H1 (cell line): ENCODE measurements around the gene NOL8. TPM values are rescaled to one million over a fixed set of nuclear protein-coding genes. Genes with fewer than 3 reads are reported as not detected.

Source experiments
- CTCF ChIA-PET: fragments of 300-600 bp; sonication (Branson Sonifier 250); formaldehyde crosslinking; loops from one replicate; lab custom pipeline; 2021; ENCODE audit not compliant: partially characterized antibody; lab: Charles Lee
- POLR2A ChIA-PET: fragments of 300-600 bp; sonication (Branson Sonifier 250); formaldehyde crosslinking; loops from one replicate; lab custom pipeline; 2021; ENCODE audit warnings: inconsistent platforms; ENCODE audit not compliant: partially characterized antibody; lab: Charles Lee
- DNase-seq, 2 experiments: peaks; one replicate each; pipeline versions ENCODE4 v3.0.0 to v3.0.0-alpha.2; 2010 to 2022; ENCODE audit warnings: low spot score in 2 of 2, low read depth in 1 of 2, mixed read lengths in 1 of 2
- FAIRE-seq: peaks from 2 replicates; lab custom pipeline; 2011; peaks lifted over from hg19 to GRCh38; lab: Jason Lieb, UNC
- H2AFZ ChIP-seq: 2 replicates; pipeline ENCODE4 v1.8.1; 2012; ENCODE audit warnings: low read length, inconsistent platforms
- H2AK5ac ChIP-seq: 2 replicates; pipeline ENCODE4 v1.6.1; 2013; ENCODE audit warnings: low read depth, low read length
- H2BK120ac ChIP-seq: replicated peaks from 2 replicates; pipeline ENCODE3; 2013; ENCODE audit warnings: low read depth, low read length, inconsistent platforms
- H2BK12ac ChIP-seq: 2 replicates; pipeline ENCODE4 v1.6.1; 2013; ENCODE audit warnings: low read depth, low read length
- H2BK15ac ChIP-seq: 2 replicates; pipeline ENCODE4 v1.6.1; 2013; ENCODE audit warnings: low read length
- H2BK20ac ChIP-seq: 2 replicates; pipeline ENCODE4 v1.6.1; 2013; ENCODE audit warnings: low read length
- H2BK5ac ChIP-seq: 2 replicates; pipeline ENCODE4 v1.6.1; 2013; ENCODE audit warnings: low read depth, low read length
- H3K14ac ChIP-seq: 2 replicates; pipeline ENCODE4 v1.6.1; 2013; ENCODE audit warnings: inconsistent platforms; ENCODE audit not compliant: insufficient read length
- H3K18ac ChIP-seq: 2 replicates; pipeline ENCODE4 v1.6.1; 2013; ENCODE audit warnings: low read length; ENCODE audit errors: extremely low read depth
- H3K23ac ChIP-seq: 2 replicates; pipeline ENCODE4 v1.6.1; 2013; ENCODE audit warnings: inconsistent platforms; ENCODE audit not compliant: insufficient read length
- H3K23me2 ChIP-seq: 2 replicates; pipeline ENCODE4 v1.6.1; 2013; ENCODE audit warnings: low read depth, low read length
- H3K27ac ChIP-seq: 2 replicates; pipeline ENCODE4 v1.6.1; 2011; ENCODE audit warnings: low read depth, low read length, inconsistent platforms
- H3K27me3 ChIP-seq, 4 experiments: replicated peaks in 1 of 4; 1 replicate in 1 of 4; 2 replicates in 3 of 4; pipeline versions ENCODE4 v1.6.1 to v1.8.1; 2011 to 2013; ENCODE audit warnings: low read length in 3 of 4, mild to moderate bottlenecking in 3 of 4, inconsistent platforms in 2 of 4, mixed read lengths in 2 of 4, moderate library complexity in 1 of 4; ENCODE audit not compliant: control insufficient read depth in 3 of 4, insufficient read depth in 3 of 4; ENCODE audit errors: extremely low read depth in 1 of 4
- H3K36me3 ChIP-seq, 4 experiments: 2 replicates each; pipeline versions ENCODE4 v1.6.1 to v1.8.1; 2011 to 2013; ENCODE audit warnings: mild to moderate bottlenecking in 4 of 4, low read length in 3 of 4, moderate library complexity in 2 of 4, control low read depth in 1 of 4, inconsistent platforms in 1 of 4; ENCODE audit not compliant: insufficient read depth in 4 of 4, control insufficient read depth in 2 of 4
- H3K4ac ChIP-seq: replicated peaks from 2 replicates; pipeline ENCODE3; 2013; ENCODE audit warnings: low read length, low read depth, mixed read lengths, inconsistent platforms; ENCODE audit not compliant: insufficient read length
- H3K4me1 ChIP-seq, 4 experiments: replicated peaks in 1 of 4; 1 replicate in 1 of 4; 2 replicates in 3 of 4; pipeline versions ENCODE4 v1.6.1 to v1.8.1; 2011 to 2013; ENCODE audit warnings: low read length in 3 of 4, inconsistent platforms in 2 of 4, mixed read lengths in 1 of 4; ENCODE audit not compliant: insufficient read depth in 4 of 4, control insufficient read depth in 3 of 4
- H3K4me2 ChIP-seq, 2 experiments: 2 replicates each; pipeline versions ENCODE4 v1.6.1 to v1.8.1; 2011 to 2013; ENCODE audit warnings: low read depth in 2 of 2, low read length in 2 of 2, control low read depth in 1 of 2, inconsistent platforms in 1 of 2, mild to moderate bottlenecking in 1 of 2; ENCODE audit not compliant: insufficient read depth in 1 of 2
- H3K4me3 ChIP-seq, 4 experiments: fragments of 200-600, 300-600 bp in 1 of 4; sonication (generic), shearing (Covaris generic), sonication (Bioruptor Twin) in 1 of 4; 2 replicates each; pipeline versions ENCODE4 v1.5.1 to v1.8.1; 2011 to 2016; ENCODE audit warnings: low read length in 4 of 4, low read depth in 3 of 4, control low read depth in 2 of 4, inconsistent platforms in 2 of 4, mild to moderate bottlenecking in 2 of 4, mixed read lengths in 1 of 4, moderate library complexity in 1 of 4; ENCODE audit not compliant: insufficient read depth in 2 of 4; ENCODE audit errors: extremely low read depth in 1 of 4
- H3K56ac ChIP-seq: replicated peaks from 2 replicates; pipeline ENCODE3; 2013; ENCODE audit warnings: low read depth, mild to moderate bottlenecking, mixed read lengths, low read length, inconsistent platforms; ENCODE audit not compliant: insufficient read length
- H3K79me1 ChIP-seq: 2 replicates; pipeline ENCODE4 v1.6.1; 2013; ENCODE audit warnings: low read depth, low read length, control low read depth
- H3K79me2 ChIP-seq, 2 experiments: 2 replicates each; pipeline versions ENCODE4 v1.6.1 to v1.8.1; 2012 to 2013; ENCODE audit warnings: low read length in 2 of 2, mild to moderate bottlenecking in 2 of 2, inconsistent platforms in 1 of 2; ENCODE audit not compliant: insufficient read depth in 2 of 2, control insufficient read depth in 1 of 2
- H3K9ac ChIP-seq, 4 experiments: replicated peaks in 1 of 4; 1 replicate in 1 of 4; 2 replicates in 3 of 4; pipeline versions ENCODE4 v1.6.1 to v1.8.1; 2011 to 2013; ENCODE audit warnings: low read depth in 3 of 4, low read length in 3 of 4, control low read depth in 2 of 4, mild to moderate bottlenecking in 2 of 4, moderate library complexity in 2 of 4, inconsistent platforms in 1 of 4; ENCODE audit errors: extremely low read depth in 1 of 4
- H3K9me3 ChIP-seq, 2 experiments: 2 replicates each; pipeline versions ENCODE4 v1.6.1 to v1.8.1; 2012 to 2013; ENCODE audit warnings: mild to moderate bottlenecking in 2 of 2, moderate library complexity in 2 of 2, control low read depth in 1 of 2, inconsistent platforms in 1 of 2, low read depth in 1 of 2, low read length in 1 of 2, mixed read lengths in 1 of 2; ENCODE audit not compliant: insufficient read depth in 2 of 2
- H4K20me1 ChIP-seq, 2 experiments: replicated peaks in 1 of 2; 2 replicates each; pipeline versions ENCODE3 to v1.8.1; 2011 to 2013; ENCODE audit warnings: inconsistent platforms in 2 of 2, low read length in 2 of 2, mild to moderate bottlenecking in 1 of 2; ENCODE audit not compliant: insufficient read depth in 2 of 2, control insufficient read depth in 1 of 2
- H4K5ac ChIP-seq: 2 replicates; pipeline ENCODE4 v1.6.1; 2013; ENCODE audit warnings: low read length, low read depth, mixed read lengths, inconsistent platforms; ENCODE audit not compliant: insufficient read length
- H4K8ac ChIP-seq: 2 replicates; pipeline ENCODE4 v1.8.0; 2013; ENCODE audit warnings: mild to moderate bottlenecking, moderate library complexity, low read length, inconsistent platforms; ENCODE audit not compliant: insufficient read depth; ENCODE audit errors: extremely low read depth
- H4K91ac ChIP-seq: replicated peaks from 2 replicates; pipeline ENCODE3; 2013; ENCODE audit warnings: low read length, mixed read lengths, inconsistent platforms; ENCODE audit not compliant: insufficient read length
- HDAC2 ChIP-seq, 2 experiments: fragments of 300-600 bp in 1 of 2; sonication (generic) in 1 of 2; IDR thresholded peaks; 2 replicates each; pipeline ENCODE4 v1.6.1; 2011 to 2012; ENCODE audit warnings: low read depth in 2 of 2, low read length in 2 of 2, mild to moderate bottlenecking in 2 of 2, moderate library complexity in 2 of 2, borderline replicate concordance in 1 of 2, inconsistent platforms in 1 of 2
- KDM4A ChIP-seq: IDR thresholded peaks from one replicate; pipeline ENCODE4 v1.7.1; 2012; ENCODE audit warnings: low read depth, mild to moderate bottlenecking, moderate library complexity, low read length, inconsistent platforms; ENCODE audit not compliant: severe bottlenecking
- PHF8 ChIP-seq: fragments of 200-600 bp; sonication (generic); conservative IDR thresholded peaks from 2 replicates; pipeline ENCODE4 v1.7.1; 2012; ENCODE audit warnings: low read depth, mild to moderate bottlenecking, inconsistent platforms, low read length, moderate library complexity
- SIN3A ChIP-seq, 2 experiments: IDR thresholded peaks in 1 of 2; conservative IDR thresholded peaks in 1 of 2; 2 replicates each; pipeline ENCODE4 v1.6.1; 2011 to 2012; ENCODE audit warnings: low read length in 2 of 2, improper control_type of control experiment in 1 of 2, low read depth in 1 of 2, mild to moderate bottlenecking in 1 of 2
- SRF ChIP-seq: IDR thresholded peaks from 2 replicates; pipeline ENCODE4 v1.6.1; 2011; ENCODE audit warnings: mild to moderate bottlenecking, low read depth, low read length, moderate library complexity
- WGBS, 2 experiments: shearing (Covaris generic) in 1 of 2; methylation state at CpG; one replicate each; pipeline versions ENCODE4 v1.1.6 to v1.1.7; 2013 to 2015; ENCODE audit warnings: low lambda C conversion rate in 2 of 2, mixed read lengths in 2 of 2, inconsistent platforms in 1 of 2, low coverage in 1 of 2, missing lambda C conversion rate in 1 of 2; ENCODE audit not compliant: insufficient replicate concordance in 2 of 2, insufficient coverage in 1 of 2, insufficient read length in 1 of 2; ENCODE audit errors: extremely low coverage in 1 of 2, missing lambda C conversion rate in 1 of 2; 5-methylcytosine and 5-hydroxymethylcytosine counted together
- polyA plus RNA-seq, 7 experiments: library from polyadenylated mRNA; depleted of rRNA in 3 of 7; stranded (reverse) in 5 of 7; unstranded in 2 of 7; fragments of >200 nt in 5 of 7; fragments of 200-250 nt in 2 of 7; gene quantifications; 1 replicate in 5 of 7; 2 replicates in 1 of 7; 4 replicates in 1 of 7; pipeline versions ENCODE4 v1.2.1 to v1.2.3, GENCODE V29; 2011 to 2013; ENCODE audit warnings: missing spikeins in 2 of 7, mixed read lengths in 2 of 7
- total RNA-seq: library from RNA; stranded (reverse); fragmentation: NEBNext Ultra II Directional; extraction: Animal tissue kit (Norgen Biotek cat#: 25700); gene quantifications from 2 replicates; pipeline ENCODE4 v1.2.1, GENCODE V29; 2021

NOL8 gene
- total and polyA plus RNA-seq, 2 of the 8 experiments (the other 6 are each of a cell fraction or from before 2014, with no cell fraction given) = 6.2 to 30.4 TPM

GRCh38 chr9:92325991-92326500, 896 bp upstream of the NOL8 start:
- Histone ChIP-seq H3K4me2 (peak overlapping the region; percentile 80 to 87), H2BK12ac (no peak overlapping the region; the same call in 1 of the 2 replicates), H3K14ac (no peak overlapping the region), H3K27me3 (no peaks in the 10 kb centered on the region), H3K79me2 (peaks cover 0 to 14% of the 10 kb centered on the region in 2 experiments; a peak in 2 of 4 replicates), H4K20me1 (peaks cover 1 to 2% of the 10 kb centered on the region in 2 experiments), H3K23ac (no peak overlapping the region), H2AK5ac (no peak overlapping the region), H3K4me3 (peak overlapping the region; percentile 70 to 97 (median 92)), H2BK15ac (no peak overlapping the region), H3K9me3 (no peaks in the 10 kb centered on the region), H2BK20ac (no peak overlapping the region), H3K27ac (peak overlapping the region; percentile 97; the same call in 1 of the 2 replicates), H3K36me3 (peaks cover 4 to 21% (median 7%) of the 10 kb centered on the region in 4 experiments; a peak in 5 of 8 replicates), H3K4me1 (peaks cover 0 to 4% (median under 1%) of the 10 kb centered on the region in 4 experiments; a peak in 1 of 7 replicates), H3K23me2 (peaks cover 7% of the 10 kb centered on the region), H3K79me1 (peaks cover 2% of the 10 kb centered on the region), H2AFZ (peak overlapping the region; percentile 100), H3K18ac (peak overlapping the region; percentile 99; the same call in 1 of the 2 replicates), H2BK120ac (no peak overlapping the region), H4K8ac (peak overlapping the region; percentile 22; the same call in 1 of the 2 replicates), H4K5ac (no peak overlapping the region), H4K91ac (no peak overlapping the region), H2BK5ac (peak overlapping the region; percentile 99), H3K56ac (no peak overlapping the region), H3K4ac (no peak overlapping the region), H3K9ac (peak overlapping the region; percentile 52 to 99 (median 84); a peak in 6 of 7 replicates)
- FAIRE-seq (no peak), DNase-seq (no peak)
- 9% methylated on average over 30 of the region's 30 CpGs; no CpG with 5 or more reads in 1 of the 2 experiments for WGBS, 2 experiments
- POLR2A ChIA-PET = interaction anchor here (0.7 to 3.1 kb wide), 15 partner anchors 8 to 344 kb away, joined by 3 to 16 read pairs (median 4); partner anchors contain the start of gene IPPK
- TF ChIP-seq SIN3A (conservative IDR thresholded peaks at IDR 0.05 in 1 of 2, IDR thresholded peaks at IDR 0.05 in 1 of 2; ENCODE audit: low read depth in 1 of 2, low read length in 2 of 2) (peak; percentile 26 to 60; a peak in 1 of 4 replicates), KDM4A (peak; percentile 48), PHF8 (peak; percentile 21; the same call in 1 of the 2 replicates), HDAC2 (IDR thresholded peaks at IDR 0.05; ENCODE audit: borderline replicate concordance in 1 of 2, low read depth in 2 of 2, low read length in 2 of 2) (peak in 1 of 2 experiments; percentile 14; a peak in 2 of 4 replicates), SRF (no peak)
- CTCF ChIA-PET = interaction anchor here (0.6 to 2.4 kb wide), 8 partner anchors 9 to 336 kb away, joined by 3 to 9 read pairs (median 3); no protein-coding TSS in a partner anchor
